IMR-90 (cell line): ENCODE measurements around the gene FRMPD4. TPM values are rescaled to one million over a fixed set of nuclear protein-coding genes. Genes with fewer than 3 reads are reported as not detected.

Source experiments
- ATAC-seq: fragments of 200-7000 bp; cut with Tn5 transposase; 2 replicates; pipeline ENCODE4 v1.9.1; 2020; ENCODE audit warnings: low read depth, mild to moderate bottlenecking, moderate library complexity
- BruUV-seq: library from RNA; stranded (reverse); fragments of 400-500 nt; replicated peaks from 2 replicates; lab custom pipeline; 2021; lab: Mats Ljungman, UMichigan
- CTCF ChIA-PET: fragments of 300-600 bp; formaldehyde crosslinking; extraction: SDS; loops from one replicate; lab custom pipeline; 2021; ENCODE audit warnings: antibody characterized with exemption; lab: Yijun Ruan, JAX
- POLR2A ChIA-PET: fragments of 300-600 bp; sonication (Branson Sonifier 250); formaldehyde crosslinking; loops from one replicate; lab custom pipeline; 2022; ENCODE audit warnings: antibody characterized with exemption; ENCODE audit not compliant: unreplicated experiment; lab: Charles Lee
- DNase-seq: peaks from one replicate; pipeline ENCODE4 v3.0.0; 2013
- H2AFZ ChIP-seq: replicated peaks from 2 replicates; pipeline ENCODE3; 2013; ENCODE audit warnings: low read length, mild to moderate bottlenecking; ENCODE audit not compliant: poor library complexity
- H2AK5ac ChIP-seq: 2 replicates; pipeline ENCODE4 v1.6.1; 2013; ENCODE audit warnings: low read depth, low read length, inconsistent platforms
- H2AK9ac ChIP-seq: replicated peaks from 2 replicates; pipeline ENCODE3; 2013; ENCODE audit warnings: mild to moderate bottlenecking, low read depth, low read length, moderate library complexity; ENCODE audit not compliant: poor library complexity
- H2BK120ac ChIP-seq: 2 replicates; pipeline ENCODE4 v1.6.1; 2013; ENCODE audit warnings: low read depth, low read length, inconsistent platforms
- H2BK15ac ChIP-seq: 3 replicates; pipeline ENCODE4 v1.6.1; 2013; ENCODE audit warnings: low read depth, low read length, inconsistent platforms
- H2BK20ac ChIP-seq: 2 replicates; pipeline ENCODE4 v1.6.1; 2013; ENCODE audit warnings: low read depth, mild to moderate bottlenecking, inconsistent platforms, low read length, moderate library complexity
- H2BK5ac ChIP-seq: 2 replicates; pipeline ENCODE4 v1.6.1; 2013; ENCODE audit warnings: mild to moderate bottlenecking, low read depth, low read length, inconsistent platforms; ENCODE audit not compliant: poor library complexity, severe bottlenecking
- H3K14ac ChIP-seq: replicated peaks from 2 replicates; pipeline ENCODE4 v1.6.1; 2013; ENCODE audit warnings: low read depth, low read length, inconsistent platforms
- H3K18ac ChIP-seq: 2 replicates; pipeline ENCODE4 v1.6.1; 2013; ENCODE audit warnings: low read depth, low read length, control low read depth
- H3K23ac ChIP-seq: 2 replicates; pipeline ENCODE4 v1.6.1; 2013; ENCODE audit warnings: low read depth, low read length, inconsistent platforms
- H3K27ac ChIP-seq: 2 replicates; pipeline ENCODE4 v1.5.1; 2013; ENCODE audit warnings: mild to moderate bottlenecking, control low read depth, low read length; ENCODE audit not compliant: insufficient read depth
- H3K27me3 ChIP-seq: 2 replicates; pipeline ENCODE4 v1.6.1; 2013; ENCODE audit warnings: low read length; ENCODE audit not compliant: control insufficient read depth, insufficient read depth
- H3K36me3 ChIP-seq: 2 replicates; pipeline ENCODE4 v1.6.1; 2013; ENCODE audit warnings: low read length, mixed read lengths; ENCODE audit not compliant: control insufficient read depth, insufficient read depth
- H3K4ac ChIP-seq: 2 replicates; pipeline ENCODE4 v1.6.1; 2013; ENCODE audit warnings: low read depth, low read length, inconsistent platforms
- H3K4me1 ChIP-seq: 2 replicates; pipeline ENCODE4 v1.6.1; 2013; ENCODE audit warnings: low read length, mixed read lengths; ENCODE audit not compliant: control insufficient read depth, insufficient read depth
- H3K4me2 ChIP-seq: 2 replicates; pipeline ENCODE4 v1.6.1; 2013; ENCODE audit warnings: low read depth, mild to moderate bottlenecking, control low read depth, low read length, moderate library complexity
- H3K4me3 ChIP-seq: 2 replicates; pipeline ENCODE4 v1.5.1; 2013; ENCODE audit warnings: low read depth, mild to moderate bottlenecking, control low read depth, low read length, moderate library complexity; ENCODE audit not compliant: insufficient read depth
- H3K56ac ChIP-seq: 2 replicates; pipeline ENCODE4 v1.6.1; 2013; ENCODE audit warnings: low read length, inconsistent platforms; ENCODE audit not compliant: insufficient read depth; ENCODE audit errors: extremely low read depth
- H3K79me1 ChIP-seq, 2 experiments: 2 replicates each; pipeline ENCODE4 v1.6.1; 2013; ENCODE audit warnings: low read length in 2 of 2, inconsistent platforms in 1 of 2, low read depth in 1 of 2
- H3K9ac ChIP-seq: 2 replicates; pipeline ENCODE4 v1.6.1; 2013; ENCODE audit warnings: low read depth, low read length, control low read depth
- H3K9me1 ChIP-seq: 2 replicates; pipeline ENCODE4 v1.6.1; 2013; ENCODE audit warnings: low read length, inconsistent platforms; ENCODE audit not compliant: insufficient read depth
- H3K9me3 ChIP-seq: 2 replicates; pipeline ENCODE4 v1.6.1; 2013; ENCODE audit warnings: low read length; ENCODE audit not compliant: control insufficient read depth, insufficient read depth
- H4K20me1 ChIP-seq: 2 replicates; pipeline ENCODE4 v1.6.1; 2013; ENCODE audit warnings: low read length, inconsistent platforms; ENCODE audit not compliant: insufficient read depth
- H4K5ac ChIP-seq: 2 replicates; pipeline ENCODE4 v1.6.1; 2013; ENCODE audit warnings: mild to moderate bottlenecking, low read depth, low read length, control low read depth
- H4K8ac ChIP-seq, 2 experiments: 2 replicates each; pipeline ENCODE4 v1.6.1; 2013; ENCODE audit warnings: low read depth in 2 of 2, low read length in 2 of 2, control low read depth in 1 of 2, inconsistent platforms in 1 of 2
- H4K91ac ChIP-seq: 2 replicates; pipeline ENCODE4 v1.6.1; 2013; ENCODE audit warnings: low read depth, low read length, inconsistent platforms; ENCODE audit not compliant: insufficient read depth
- CEBPB ChIP-seq: IDR thresholded peaks from 2 replicates; pipeline ENCODE4 v1.6.1; 2012; ENCODE audit warnings: low read depth, low read length, improper control_type of control experiment
- NFE2L2 ChIP-seq: fragments of 150-350 bp; IDR thresholded peaks from 2 replicates; pipeline ENCODE4 v1.6.1; 2016; ENCODE audit warnings: low read depth, mild to moderate bottlenecking, low read length
- RCOR1 ChIP-seq: IDR thresholded peaks from 2 replicates; pipeline ENCODE4 v1.6.1; 2012; ENCODE audit warnings: mild to moderate bottlenecking, low read length, improper control_type of control experiment; ENCODE audit not compliant: insufficient replicate concordance
- WGBS, 2 experiments: methylation state at CpG; one replicate each; pipeline versions ENCODE4 v1.1.5 to v1.1.7; 2013; ENCODE audit warnings: missing lambda C conversion rate in 2 of 2; ENCODE audit not compliant: insufficient read length in 1 of 2; ENCODE audit errors: extremely low coverage in 2 of 2; 5-methylcytosine and 5-hydroxymethylcytosine counted together
- dilution Hi-C: fragments of 300-500 bp; cut with HindIII; formaldehyde crosslinking; loops from one replicate; pipeline ENCODE4 v1.14.3; 2018; ENCODE audit warnings: low sequenced_read_pairs; ENCODE audit not compliant: unreplicated experiment
- in situ Hi-C: fragments of 300-500 bp; cut with MboI; formaldehyde crosslinking; loops from 3 replicates; pipeline ENCODE4 v1.14.3; 2019; ENCODE audit warnings: low sequenced_read_pairs, inconsistent platforms, mixed read lengths
- intact Hi-C: fragments of 100-400 bp; cut with micrococcal nuclease; formaldehyde crosslinking; loops from 2 replicates; pipeline ENCODE4 v1.10.0; 2022
- polyA plus RNA-seq, 3 experiments: library from polyadenylated mRNA; depleted of rRNA; stranded (reverse); fragments of >200 nt; gene quantifications; 2 replicates each; pipeline ENCODE4 v1.2.3, GENCODE V29; 2012; ENCODE audit warnings: low replicate concordance in 1 of 3
- total RNA-seq: library from RNA; depleted of rRNA; stranded (reverse); fragments of >200 nt; gene quantifications from 2 replicates; pipeline ENCODE4 v1.2.3, GENCODE V29; 2012

FRMPD4 gene
- total and polyA plus RNA-seq, 2 of the 4 experiments (the other 2 are of a cell fraction), result 0.53 to 1.1 TPM

DNA sequence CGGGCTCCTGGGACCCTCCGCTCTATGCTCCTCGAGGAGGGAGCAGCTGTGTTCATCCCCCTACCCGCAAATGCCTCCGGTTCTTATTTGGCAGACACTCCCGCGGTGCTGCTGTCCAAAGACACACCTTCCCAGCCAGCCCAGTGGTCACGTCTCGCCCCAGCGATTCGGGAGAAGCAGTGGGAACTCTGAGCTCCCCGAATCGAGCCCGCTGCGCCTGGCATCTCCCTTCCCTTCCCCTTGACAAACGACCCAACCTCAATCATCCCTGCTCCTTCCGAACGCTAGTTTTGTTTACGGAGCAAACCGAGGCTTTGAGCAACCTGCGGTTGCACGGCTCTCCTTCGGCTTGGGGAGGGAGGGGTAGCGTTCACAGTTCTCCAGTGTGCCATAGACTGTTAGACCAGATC, 317 bp upstream of the FRMPD4 start (continued):
- TF ChIP-seq NFE2L2, result no peak

- POLR2A ChIA-PET, result no interaction called here
- in situ Hi-C loops, result no loop called here
- Histone ChIP-seq H4K8ac (no peak overlapping the region), H3K9me3 (no peaks in the 10 kb centered on the region), H3K9ac (no peak overlapping the region), H4K5ac (peak overlapping the region; percentile 9; the same call in 1 of the 2 replicates), H2BK20ac (peak overlapping the region; percentile 3; the same call in 1 of the 2 replicates), H3K4me2 (peak overlapping the region; percentile 60), H3K9me1 (no peaks in the 10 kb centered on the region), H2AFZ (no peak overlapping the region), H2AK5ac (peak overlapping the region; percentile 43; the same call in 1 of the 2 replicates), H3K4me3 (peak overlapping the region; percentile 23; the same call in 1 of the 2 replicates), H3K18ac (0 out of 2 replicates have a peak overlapping the region, but pooled peaks have one; percentile 13), H3K4me1 (peaks cover 2% of the 10 kb centered on the region; the same call in 1 of the 2 replicates), H4K91ac (no peak overlapping the region), H3K27me3 (peaks cover 2% of the 10 kb centered on the region; the same call in 1 of the 2 replicates), H3K36me3 (no peaks in the 10 kb centered on the region), H3K79me1 (peaks cover 0 to 6% of the 10 kb centered on the region in 2 experiments; a peak in 1 of 4 replicates), H3K14ac (0 out of 2 replicates have a peak overlapping the region, but pooled peaks have one; percentile 14), H3K4ac (peak overlapping the region; percentile 8; the same call in 1 of the 2 replicates), H2AK9ac (no peak overlapping the region), H3K27ac (no peak overlapping the region), H2BK15ac (no peak overlapping the region), H4K20me1 (no peaks in the 10 kb centered on the region), H2BK120ac (no peak overlapping the region), H3K56ac (no peak overlapping the region), H2BK5ac (no peak overlapping the region), H3K23ac (no peak overlapping the region)
- DNase-seq (peak; percentile 24), ATAC-seq (peak; percentile 30)
- CTCF ChIA-PET, result interaction anchor here (0.6 to 1.7 kb wide), 3 partner anchors 316 to 597 kb away, joined by 3 to 4 read pairs (median 3); no protein-coding TSS in a partner anchor
- dilution Hi-C loops, result no loop called here
- BruUV-seq, result no TSS peak
- no CpG with 5 or more reads among the region's 4 CpGs for WGBS, 2 experiments
- intact Hi-C loops, result loop anchor here (5.0 to 10.0 kb wide), 3 partner anchors 58 to 425 kb away; no protein-coding TSS in a partner anchor
- no peak for TF ChIP-seq RCOR1
- peak; percentile 51 for TF ChIP-seq CEBPB
Observed at GRCh38 chrX:12139934-12140611, 1.8 kb downstream of the FRMPD4 start.
